ENCODE measurements around the gene HOMER2.

Gene HOMER2

GRCh38 chr15:82900511-82901060 lies 51.9 kb downstream of the HOMER2 start:
- TF ChIP-seq EZH2phosphoT487 (IDR thresholded peaks at IDR 0.05; ENCODE audit: borderline replicate concordance) (no peak), CTCF (conservative IDR thresholded peaks at IDR 0.05; ENCODE audit: low read length) (no peak)
- no peaks in the 10 kb centered on the region for H3K79me2 ChIP-seq (ENCODE audit: insufficient read depth, low read length)
- no peak overlapping the region for H3K9ac ChIP-seq (ENCODE audit: low read depth, low read length, poor library complexity, severe bottlenecking)
- no peaks in the 10 kb centered on the region for H3K36me3 ChIP-seq (ENCODE audit: insufficient read depth, low read length)
- no peaks in the 10 kb centered on the region for H4K20me1 ChIP-seq (ENCODE audit: insufficient read depth, low read length, poor library complexity, severe bottlenecking)
- no peaks in the 10 kb centered on the region for H3K9me2 ChIP-seq (replicated peaks; ENCODE audit: low read depth, low read length)
- H3K4me1 ChIP-seq (ENCODE audit: insufficient read depth, low read length, poor library complexity, severe bottlenecking), result no peaks in the 10 kb centered on the region
- H3K4me3 ChIP-seq (ENCODE audit: low read length, poor library complexity, severe bottlenecking), result no peak overlapping the region
- H3K4me2 ChIP-seq (ENCODE audit: low read depth, low read length, poor library complexity, severe bottlenecking), result no peak overlapping the region
- no peaks in the 10 kb centered on the region for H3K9me3 ChIP-seq (ENCODE audit: insufficient read depth, low read depth, low read length)
- H2AFZ ChIP-seq (ENCODE audit: low read length), result no peak overlapping the region
- no peaks in the 10 kb centered on the region for H3K27me3 ChIP-seq (ENCODE audit: insufficient read depth, low read length, poor library complexity, severe bottlenecking)
- H3F3A ChIP-seq (ENCODE audit: low read depth), result no peaks in the 10 kb centered on the region

GRCh38 chr15:82898961-82899360 lies 53.6 kb downstream of the HOMER2 start:
- Histone ChIP-seq H3F3A (ENCODE audit: low read depth) (no peaks in the 10 kb centered on the region), H3K4me3 (ENCODE audit: low read length, poor library complexity, severe bottlenecking) (no peak overlapping the region), H3K4me1 (ENCODE audit: insufficient read depth, low read length, poor library complexity, severe bottlenecking) (no peaks in the 10 kb centered on the region), H3K4me2 (ENCODE audit: low read depth, low read length, poor library complexity, severe bottlenecking) (no peak overlapping the region), H3K9me2 (replicated peaks; ENCODE audit: low read depth, low read length) (no peaks in the 10 kb centered on the region), H3K9ac (ENCODE audit: low read depth, low read length, poor library complexity, severe bottlenecking) (no peak overlapping the region), H4K20me1 (ENCODE audit: insufficient read depth, low read length, poor library complexity, severe bottlenecking) (no peaks in the 10 kb centered on the region), H3K79me2 (ENCODE audit: insufficient read depth, low read length) (no peaks in the 10 kb centered on the region), H2AFZ (ENCODE audit: low read length) (no peak overlapping the region), H3K27me3 (ENCODE audit: insufficient read depth, low read length, poor library complexity, severe bottlenecking) (no peaks in the 10 kb centered on the region), H3K36me3 (ENCODE audit: insufficient read depth, low read length) (no peaks in the 10 kb centered on the region), H3K9me3 (ENCODE audit: insufficient read depth, low read depth, low read length) (no peaks in the 10 kb centered on the region)
- TF ChIP-seq CTCF (conservative IDR thresholded peaks at IDR 0.05; ENCODE audit: low read length) (no peak), EZH2phosphoT487 (IDR thresholded peaks at IDR 0.05; ENCODE audit: borderline replicate concordance) (no peak)

- H3K4me1 ChIP-seq (ENCODE audit: insufficient read depth, low read length, poor library complexity, severe bottlenecking), result no peaks in the 10 kb centered on the region
- H3K4me3 ChIP-seq (ENCODE audit: low read length, poor library complexity, severe bottlenecking), result no peak overlapping the region
- no peaks in the 10 kb centered on the region for H3K27me3 ChIP-seq (ENCODE audit: insufficient read depth, low read length, poor library complexity, severe bottlenecking)
- no peaks in the 10 kb centered on the region for H3K36me3 ChIP-seq (ENCODE audit: insufficient read depth, low read length)
- H3K9me2 ChIP-seq (replicated peaks; ENCODE audit: low read depth, low read length), result no peaks in the 10 kb centered on the region
- no peak overlapping the region for H3K4me2 ChIP-seq (ENCODE audit: low read depth, low read length, poor library complexity, severe bottlenecking)
- TF ChIP-seq EZH2phosphoT487 (IDR thresholded peaks at IDR 0.05; ENCODE audit: borderline replicate concordance) (no peak), CTCF (conservative IDR thresholded peaks at IDR 0.05; ENCODE audit: low read length) (no peak)
- H3F3A ChIP-seq (ENCODE audit: low read depth), result no peaks in the 10 kb centered on the region
- no peak overlapping the region for H2AFZ ChIP-seq (ENCODE audit: low read length)
- H3K79me2 ChIP-seq (ENCODE audit: insufficient read depth, low read length), result no peaks in the 10 kb centered on the region
- no peaks in the 10 kb centered on the region for H4K20me1 ChIP-seq (ENCODE audit: insufficient read depth, low read length, poor library complexity, severe bottlenecking)
- no peak overlapping the region for H3K9ac ChIP-seq (ENCODE audit: low read depth, low read length, poor library complexity, severe bottlenecking)
- no peaks in the 10 kb centered on the region for H3K9me3 ChIP-seq (ENCODE audit: insufficient read depth, low read depth, low read length)
These were observed 56.5 kb downstream of the HOMER2 start for GRCh38 chr15:82895983-82896382.

Measured in Loucy (cell line).